ENCODE measurements around the gene MAPK10. TPM values are rescaled to one million over a fixed set of nuclear protein-coding genes. Genes with fewer than 3 reads are reported as not detected.

Gene MAPK10
- total RNA-seq, 1 experiment from 2014 or later: 5.2 TPM

DNA sequence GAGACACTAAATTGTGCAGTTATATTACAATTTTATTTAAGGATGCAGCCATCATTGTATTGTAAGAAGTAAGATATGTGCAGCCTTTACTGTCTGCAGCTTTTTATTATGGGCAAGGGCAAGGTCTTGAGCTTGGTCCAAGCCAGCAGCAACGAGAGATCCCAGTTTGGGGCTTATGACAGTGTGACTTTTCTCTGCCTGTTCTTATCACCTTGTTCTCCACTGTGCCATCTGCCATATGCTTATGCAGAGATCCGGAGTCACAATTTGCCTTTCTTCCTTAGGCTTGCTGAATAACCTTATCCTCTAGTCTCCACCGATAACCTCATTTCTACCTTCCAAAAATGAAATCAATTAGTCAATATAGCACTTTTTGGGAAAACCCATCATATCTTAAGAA lies 30.4 kb downstream of the MAPK10 start:
- Mint-ChIP-seq H3K9me3 (0 out of 2 replicates have a peak, but pooled peaks cover 4% of the 10 kb centered on the region), H3K27ac (no peak overlapping the region), H3K36me3 (no peaks in the 10 kb centered on the region), H3K27me3 (ENCODE audit: low read depth) (no peaks in the 10 kb centered on the region), H3K4me1 (no peaks in the 10 kb centered on the region), H3K4me3 (no peak overlapping the region)
- ChIA-PET CTCF (no interaction called here), POLR2A (no interaction called here)
- no peak for ATAC-seq
- TF ChIP-seq, protein P1, sequence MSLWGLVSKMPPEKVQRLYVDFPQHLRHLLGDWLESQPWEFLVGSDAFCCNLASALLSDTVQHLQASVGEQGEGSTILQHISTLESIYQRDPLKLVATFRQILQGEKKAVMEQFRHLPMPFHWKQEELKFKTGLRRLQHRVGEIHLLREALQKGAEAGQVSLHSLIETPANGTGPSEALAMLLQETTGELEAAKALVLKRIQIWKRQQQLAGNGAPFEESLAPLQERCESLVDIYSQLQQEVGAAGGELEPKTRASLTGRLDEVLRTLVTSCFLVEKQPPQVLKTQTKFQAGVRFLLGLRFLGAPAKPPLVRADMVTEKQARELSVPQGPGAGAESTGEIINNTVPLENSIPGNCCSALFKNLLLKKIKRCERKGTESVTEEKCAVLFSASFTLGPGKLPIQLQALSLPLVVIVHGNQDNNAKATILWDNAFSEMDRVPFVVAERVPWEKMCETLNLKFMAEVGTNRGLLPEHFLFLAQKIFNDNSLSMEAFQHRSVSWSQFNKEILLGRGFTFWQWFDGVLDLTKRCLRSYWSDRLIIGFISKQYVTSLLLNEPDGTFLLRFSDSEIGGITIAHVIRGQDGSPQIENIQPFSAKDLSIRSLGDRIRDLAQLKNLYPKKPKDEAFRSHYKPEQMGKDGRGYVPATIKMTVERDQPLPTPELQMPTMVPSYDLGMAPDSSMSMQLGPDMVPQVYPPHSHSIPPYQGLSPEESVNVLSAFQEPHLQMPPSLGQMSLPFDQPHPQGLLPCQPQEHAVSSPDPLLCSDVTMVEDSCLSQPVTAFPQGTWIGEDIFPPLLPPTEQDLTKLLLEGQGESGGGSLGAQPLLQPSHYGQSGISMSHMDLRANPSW (CRISPR knock-in tag; conservative IDR thresholded peaks at IDR 0.05; ENCODE audit: low read depth): no peak
- no peak for DNase-seq (ENCODE audit: low spot score)

DNA sequence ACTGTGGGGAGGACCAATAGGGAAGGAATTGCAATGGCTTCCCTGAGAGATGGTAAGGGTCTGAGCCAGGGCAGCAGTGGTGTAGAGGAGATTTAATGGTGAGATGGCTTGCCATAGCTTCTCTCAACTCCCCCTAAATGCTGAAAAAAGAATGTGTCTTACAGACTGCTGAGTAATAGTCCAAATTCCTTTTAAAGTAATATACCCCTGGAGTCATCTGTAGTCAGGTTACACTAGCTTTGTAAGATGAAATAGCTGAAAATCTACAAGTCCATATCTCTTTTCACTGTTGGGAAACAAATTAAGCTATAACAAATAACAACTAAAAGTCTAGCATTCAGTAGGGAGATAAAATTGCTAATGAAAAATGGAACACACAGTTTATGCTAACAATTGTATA lies 33.5 kb downstream of the MAPK10 start:
- Mint-ChIP-seq H3K4me1 (peaks cover 3% of the 10 kb centered on the region; the same call in 1 of the 2 replicates), H3K27ac (no peak overlapping the region), H3K9me3 (0 out of 2 replicates have a peak, but pooled peaks cover 4% of the 10 kb centered on the region), H3K27me3 (ENCODE audit: low read depth) (no peaks in the 10 kb centered on the region), H3K4me3 (no peak overlapping the region), H3K36me3 (no peaks in the 10 kb centered on the region)
- ATAC-seq (no peak; the same call in 1 of the 2 replicates), DNase-seq (ENCODE audit: low spot score) (no peak)
- ChIA-PET POLR2A (no interaction called here), CTCF (no interaction called here)
- TF ChIP-seq, protein P2, sequence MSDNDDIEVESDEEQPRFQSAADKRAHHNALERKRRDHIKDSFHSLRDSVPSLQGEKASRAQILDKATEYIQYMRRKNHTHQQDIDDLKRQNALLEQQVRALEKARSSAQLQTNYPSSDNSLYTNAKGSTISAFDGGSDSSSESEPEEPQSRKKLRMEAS (CRISPR knock-in tag; IDR thresholded peaks at IDR 0.05): no peak
- no peak for TF ChIP-seq SP1 (CRISPR knock-in tag; conservative IDR thresholded peaks at IDR 0.05)
- TF ChIP-seq ESRRA (CRISPR knock-in tag; IDR thresholded peaks at IDR 0.05; ENCODE audit: borderline replicate concordance): no peak

DNA sequence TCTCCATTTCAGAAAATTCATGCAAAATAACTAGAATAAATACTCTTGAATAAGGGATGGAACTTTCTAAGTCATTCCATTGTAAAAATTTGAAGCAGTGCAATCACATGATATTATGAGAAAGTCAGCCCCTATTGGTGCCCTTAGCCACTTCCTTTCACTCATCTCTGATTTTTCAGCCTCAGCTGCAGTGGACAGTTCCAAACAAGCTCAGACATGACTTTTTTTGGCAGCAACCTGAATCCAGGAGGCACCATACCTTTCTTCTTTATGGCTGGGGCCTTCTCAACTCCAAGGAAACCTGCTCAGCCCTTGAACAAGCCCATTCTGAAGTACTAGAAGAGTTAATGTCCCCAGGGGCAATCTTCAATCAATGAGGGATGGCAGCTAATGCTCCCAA lies 40.5 kb downstream of the MAPK10 start:
- CTCF ChIA-PET: no interaction called here
- no peak overlapping the region for H3K27ac Mint-ChIP-seq
- no peaks in the 10 kb centered on the region for H3K36me3 Mint-ChIP-seq
- TF ChIP-seq ZNF232 (CRISPR knock-in tag; IDR thresholded peaks at IDR 0.05) (no peak), CREM (CRISPR knock-in tag; IDR thresholded peaks at IDR 0.05) (no peak), GABPB1 (CRISPR knock-in tag; IDR thresholded peaks at IDR 0.05) (no peak), SOX15 (CRISPR knock-in tag; IDR thresholded peaks at IDR 0.05) (no peak)
- TF ChIP-seq, protein P3, sequence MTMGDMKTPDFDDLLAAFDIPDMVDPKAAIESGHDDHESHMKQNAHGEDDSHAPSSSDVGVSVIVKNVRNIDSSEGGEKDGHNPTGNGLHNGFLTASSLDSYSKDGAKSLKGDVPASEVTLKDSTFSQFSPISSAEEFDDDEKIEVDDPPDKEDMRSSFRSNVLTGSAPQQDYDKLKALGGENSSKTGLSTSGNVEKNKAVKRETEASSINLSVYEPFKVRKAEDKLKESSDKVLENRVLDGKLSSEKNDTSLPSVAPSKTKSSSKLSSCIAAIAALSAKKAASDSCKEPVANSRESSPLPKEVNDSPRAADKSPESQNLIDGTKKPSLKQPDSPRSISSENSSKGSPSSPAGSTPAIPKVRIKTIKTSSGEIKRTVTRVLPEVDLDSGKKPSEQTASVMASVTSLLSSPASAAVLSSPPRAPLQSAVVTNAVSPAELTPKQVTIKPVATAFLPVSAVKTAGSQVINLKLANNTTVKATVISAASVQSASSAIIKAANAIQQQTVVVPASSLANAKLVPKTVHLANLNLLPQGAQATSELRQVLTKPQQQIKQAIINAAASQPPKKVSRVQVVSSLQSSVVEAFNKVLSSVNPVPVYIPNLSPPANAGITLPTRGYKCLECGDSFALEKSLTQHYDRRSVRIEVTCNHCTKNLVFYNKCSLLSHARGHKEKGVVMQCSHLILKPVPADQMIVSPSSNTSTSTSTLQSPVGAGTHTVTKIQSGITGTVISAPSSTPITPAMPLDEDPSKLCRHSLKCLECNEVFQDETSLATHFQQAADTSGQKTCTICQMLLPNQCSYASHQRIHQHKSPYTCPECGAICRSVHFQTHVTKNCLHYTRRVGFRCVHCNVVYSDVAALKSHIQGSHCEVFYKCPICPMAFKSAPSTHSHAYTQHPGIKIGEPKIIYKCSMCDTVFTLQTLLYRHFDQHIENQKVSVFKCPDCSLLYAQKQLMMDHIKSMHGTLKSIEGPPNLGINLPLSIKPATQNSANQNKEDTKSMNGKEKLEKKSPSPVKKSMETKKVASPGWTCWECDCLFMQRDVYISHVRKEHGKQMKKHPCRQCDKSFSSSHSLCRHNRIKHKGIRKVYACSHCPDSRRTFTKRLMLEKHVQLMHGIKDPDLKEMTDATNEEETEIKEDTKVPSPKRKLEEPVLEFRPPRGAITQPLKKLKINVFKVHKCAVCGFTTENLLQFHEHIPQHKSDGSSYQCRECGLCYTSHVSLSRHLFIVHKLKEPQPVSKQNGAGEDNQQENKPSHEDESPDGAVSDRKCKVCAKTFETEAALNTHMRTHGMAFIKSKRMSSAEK (CRISPR knock-in tag; IDR thresholded peaks at IDR 0.05; ENCODE audit: borderline replicate concordance): no peak
- H3K9me3 Mint-ChIP-seq: no peaks in the 10 kb centered on the region
- POLR2A ChIA-PET: no interaction called here
- H3K27me3 Mint-ChIP-seq (ENCODE audit: low read depth): no peaks in the 10 kb centered on the region
- DNase-seq (ENCODE audit: low spot score) (no peak), ATAC-seq (no peak)
- peaks cover 3% of the 10 kb centered on the region; the same call in 1 of the 2 replicates for H3K4me1 Mint-ChIP-seq
- no peak overlapping the region for H3K4me3 Mint-ChIP-seq

DNA sequence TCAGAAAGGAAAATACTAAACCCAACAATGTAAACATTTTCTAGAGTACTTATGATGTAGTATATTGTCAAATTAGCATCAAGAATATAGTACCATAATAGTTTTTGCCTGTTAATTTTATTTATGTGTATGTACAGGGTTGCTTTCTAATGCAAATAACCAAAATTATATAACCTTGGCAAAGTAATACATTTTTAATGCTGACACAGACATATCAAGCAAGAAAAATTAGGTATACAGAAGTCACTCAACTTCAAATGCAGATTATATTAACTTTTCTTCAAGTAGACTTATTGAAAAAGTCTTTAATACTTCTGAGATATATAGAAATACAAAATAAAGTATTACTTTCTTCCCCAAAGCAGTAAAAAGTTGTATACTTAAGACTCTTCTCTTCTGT lies 44.3 kb downstream of the MAPK10 start:
- H3K36me3 Mint-ChIP-seq: no peaks in the 10 kb centered on the region
- ATAC-seq (no peak), DNase-seq (ENCODE audit: low spot score) (no peak)
- no peaks in the 10 kb centered on the region for H3K27me3 Mint-ChIP-seq (ENCODE audit: low read depth)
- no peaks in the 10 kb centered on the region for H3K9me3 Mint-ChIP-seq
- ChIA-PET CTCF (no interaction called here), POLR2A (no interaction called here)
- H3K4me3 Mint-ChIP-seq: no peak overlapping the region
- TF ChIP-seq, protein P4, sequence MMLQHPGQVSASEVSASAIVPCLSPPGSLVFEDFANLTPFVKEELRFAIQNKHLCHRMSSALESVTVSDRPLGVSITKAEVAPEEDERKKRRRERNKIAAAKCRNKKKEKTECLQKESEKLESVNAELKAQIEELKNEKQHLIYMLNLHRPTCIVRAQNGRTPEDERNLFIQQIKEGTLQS (CRISPR knock-in tag; conservative IDR thresholded peaks at IDR 0.05): no peak
- no peak for TF ChIP-seq RELA (CRISPR knock-in tag; IDR thresholded peaks at IDR 0.05; ENCODE audit: borderline replicate concordance)
- no peak for TF ChIP-seq SOX15 (CRISPR knock-in tag; IDR thresholded peaks at IDR 0.05)
- TF ChIP-seq ETV6 (CRISPR knock-in tag; IDR thresholded peaks at IDR 0.05): no peak
- TF ChIP-seq PRRX2 (CRISPR knock-in tag; IDR thresholded peaks at IDR 0.05): no peak
- TF ChIP-seq SP1 (CRISPR knock-in tag; conservative IDR thresholded peaks at IDR 0.05): no peak
- TF ChIP-seq HMGA2 (CRISPR knock-in tag; IDR thresholded peaks at IDR 0.05): no peak
- TF ChIP-seq, protein P3 (CRISPR knock-in tag; IDR thresholded peaks at IDR 0.05; ENCODE audit: borderline replicate concordance): no peak
- TF ChIP-seq NR1H2 (CRISPR knock-in tag; IDR thresholded peaks at IDR 0.05): no peak
- TF ChIP-seq, protein P5, sequence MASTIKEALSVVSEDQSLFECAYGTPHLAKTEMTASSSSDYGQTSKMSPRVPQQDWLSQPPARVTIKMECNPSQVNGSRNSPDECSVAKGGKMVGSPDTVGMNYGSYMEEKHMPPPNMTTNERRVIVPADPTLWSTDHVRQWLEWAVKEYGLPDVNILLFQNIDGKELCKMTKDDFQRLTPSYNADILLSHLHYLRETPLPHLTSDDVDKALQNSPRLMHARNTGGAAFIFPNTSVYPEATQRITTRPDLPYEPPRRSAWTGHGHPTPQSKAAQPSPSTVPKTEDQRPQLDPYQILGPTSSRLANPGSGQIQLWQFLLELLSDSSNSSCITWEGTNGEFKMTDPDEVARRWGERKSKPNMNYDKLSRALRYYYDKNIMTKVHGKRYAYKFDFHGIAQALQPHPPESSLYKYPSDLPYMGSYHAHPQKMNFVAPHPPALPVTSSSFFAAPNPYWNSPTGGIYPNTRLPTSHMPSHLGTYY (CRISPR knock-in tag; IDR thresholded peaks at IDR 0.05): no peak
- no peak for TF ChIP-seq ZNF423 (CRISPR knock-in tag; IDR thresholded peaks at IDR 0.05)
- no peaks in the 10 kb centered on the region for H3K4me1 Mint-ChIP-seq
- H3K27ac Mint-ChIP-seq: no peak overlapping the region

All from WTC11 (cell line).